ENCODE results near the gene SMPDL3B.
"Not testable (repeated sequence)": the region's sequence is repeated elsewhere in the genome, so short reads cannot be mapped to it uniquely, and the experiment has no call there.

The SMPDL3B gene

GRCh38 chr1:27993241-27993640 is 58.4 kb downstream of the SMPDL3B start:
- no peak overlapping the region for H3K4me3 ChIP-seq (ENCODE audit: low read depth, low read length)
- TF ChIP-seq CTCF (IDR thresholded peaks at IDR 0.05; ENCODE audit: insufficient read depth, low read depth, low read length, missing control alignments) = no peak
- no peak for DNase-seq (ENCODE audit: low read depth)

- no peak for DNase-seq (ENCODE audit: low read depth)
- H3K4me3 ChIP-seq (ENCODE audit: low read depth, low read length) = no peak overlapping the region
- TF ChIP-seq CTCF (IDR thresholded peaks at IDR 0.05; ENCODE audit: insufficient read depth, low read depth, low read length, missing control alignments) = no peak
Measured at GRCh38 chr1:27994060-27994459, 59.3 kb downstream of the SMPDL3B start.

- H3K4me3 ChIP-seq (ENCODE audit: low read depth, low read length); DNase-seq (ENCODE audit: low read depth): not testable (repeated sequence)
Measured at GRCh38 chr1:27994526-27994925, 59.7 kb downstream of the SMPDL3B start.

GRCh38 chr1:27999055-27999454 is 64.3 kb downstream of the SMPDL3B start:
- no peak for TF ChIP-seq CTCF (IDR thresholded peaks at IDR 0.05; ENCODE audit: insufficient read depth, low read depth, low read length, missing control alignments)
- H3K4me3 ChIP-seq (ENCODE audit: low read depth, low read length) = no peak overlapping the region
- DNase-seq (ENCODE audit: low read depth) = no peak

GRCh38 chr1:28002600-28002999 is 67.8 kb downstream of the SMPDL3B start:
- no peak for TF ChIP-seq CTCF (IDR thresholded peaks at IDR 0.05; ENCODE audit: insufficient read depth, low read depth, low read length, missing control alignments)
- no peak overlapping the region for H3K4me3 ChIP-seq (ENCODE audit: low read depth, low read length)
- no peak for DNase-seq (ENCODE audit: low read depth)

- not testable (repeated sequence) for H3K4me3 ChIP-seq (ENCODE audit: low read depth, low read length); DNase-seq (ENCODE audit: low read depth)
Measured at GRCh38 chr1:28003117-28003516, 68.3 kb downstream of the SMPDL3B start.

Data from GM12865 (cell line).